SK-N-SH (cell line): ENCODE results near the gene C12orf50. TPM values are rescaled to one million over a fixed set of nuclear protein-coding genes. Genes with fewer than 3 reads are reported as not detected.
A peak's percentile ranks its signal among the peaks of the same experiment; 100 is the strongest.

Experiments
- CTCF ChIA-PET: fragments of 300-600, 350-600 bp; formaldehyde crosslinking; extraction: SDS; loops from one replicate; lab custom pipeline; 2021; lab: Yijun Ruan, JAX
- POLR2A ChIA-PET: fragments of 350-600 bp; sonication (Branson Sonifier 250); formaldehyde crosslinking; extraction: SDS; loops from one replicate; lab custom pipeline; 2020; ENCODE audit warnings: antibody characterized with exemption, inconsistent platforms; lab: Yijun Ruan, JAX
- DNase-seq: peaks from one replicate; pipeline ENCODE4 v3.0.0; 2012
- H2AFZ ChIP-seq: fragments of 200-600 bp; sonication (generic); 2 replicates; pipeline ENCODE4 v1.8.1; 2016; ENCODE audit warnings: antibody characterized with exemption, mild to moderate bottlenecking, low read depth
- H3F3A ChIP-seq: fragments of 200-600 bp; sonication (generic); replicated peaks from 2 replicates; pipeline ENCODE3; 2016; ENCODE audit warnings: antibody characterized with exemption, mild to moderate bottlenecking; ENCODE audit not compliant: insufficient read depth
- H3K27ac ChIP-seq, 2 experiments: fragments of 200-500 bp in 1 of 2; fragments of 200-600 bp in 1 of 2; sonication (Bioruptor generic) in 1 of 2; sonication (generic), shearing (Covaris generic) in 1 of 2; 2 replicates each; pipeline versions ENCODE4 v1.5.1 to v1.6.1; 2014 to 2016; ENCODE audit warnings: low read depth in 2 of 2, inconsistent platforms in 1 of 2, low read length in 1 of 2, mild to moderate bottlenecking in 1 of 2, mixed read lengths in 1 of 2
- H3K27me3 ChIP-seq: fragments of 200-600 bp; sonication (generic), shearing (Covaris generic); 2 replicates; pipeline ENCODE4 v1.6.1; 2016; ENCODE audit warnings: mixed run types; ENCODE audit not compliant: insufficient read depth
- H3K36me3 ChIP-seq, 2 experiments: fragments of 200-500 bp in 1 of 2; fragments of 200-600 bp in 1 of 2; sonication (Bioruptor generic) in 1 of 2; sonication (generic) in 1 of 2; replicated peaks in 1 of 2; 2 replicates each; pipeline versions ENCODE3 to v1.5.1; 2014 to 2016; ENCODE audit warnings: low read length in 1 of 2, mild to moderate bottlenecking in 1 of 2; ENCODE audit not compliant: insufficient read depth in 2 of 2, control insufficient read depth in 1 of 2
- H3K4me1 ChIP-seq, 2 experiments: fragments of 200-500 bp in 1 of 2; fragments of 200-600 bp in 1 of 2; sonication (Bioruptor generic) in 1 of 2; sonication (generic), shearing (Covaris generic) in 1 of 2; 2 replicates each; pipeline versions ENCODE4 v1.5.1 to v1.6.1; 2014 to 2016; ENCODE audit warnings: low read depth in 1 of 2, low read length in 1 of 2, mixed run types in 1 of 2; ENCODE audit not compliant: insufficient read depth in 2 of 2, control insufficient read depth in 1 of 2
- H3K4me2 ChIP-seq: fragments of 200-600 bp; sonication (generic), shearing (Covaris generic); 2 replicates; pipeline ENCODE4 v1.6.1; 2017; ENCODE audit warnings: mixed run types
- H3K4me3 ChIP-seq, 2 experiments: fragments of 200-500 bp in 1 of 2; fragments of 200-600 bp in 1 of 2; sonication (Bioruptor generic) in 1 of 2; sonication (generic), shearing (Covaris generic) in 1 of 2; 2 replicates each; pipeline versions ENCODE4 v1.5.1 to v1.8.1; 2014 to 2016; ENCODE audit warnings: low read depth in 2 of 2, inconsistent platforms in 1 of 2, low read length in 1 of 2, mild to moderate bottlenecking in 1 of 2, mixed read lengths in 1 of 2, moderate library complexity in 1 of 2
- H3K79me2 ChIP-seq: fragments of 200-600 bp; sonication (generic); 2 replicates; pipeline ENCODE4 v1.8.1; 2017; ENCODE audit warnings: mild to moderate bottlenecking; ENCODE audit not compliant: insufficient read depth
- H3K9ac ChIP-seq: fragments of 200-600 bp; sonication (generic); 2 replicates; pipeline ENCODE4 v1.6.1; 2017; ENCODE audit warnings: mixed run types
- H3K9me2 ChIP-seq: fragments of 200-600 bp; sonication (generic); 2 replicates; pipeline ENCODE4 v1.6.1; 2017; ENCODE audit warnings: mixed run types
- H3K9me3 ChIP-seq: fragments of 200-600 bp; sonication (generic); 2 replicates; pipeline ENCODE4 v1.6.1; 2017; ENCODE audit warnings: mixed run types, mild to moderate bottlenecking, moderate library complexity
- H4K20me1 ChIP-seq: fragments of 200-600 bp; sonication (generic); 2 replicates; pipeline ENCODE4 v1.6.1; 2017; ENCODE audit warnings: mild to moderate bottlenecking, mixed run types; ENCODE audit not compliant: insufficient read depth
- FOXJ3 ChIP-seq: sonication (generic); formaldehyde crosslinking; IDR thresholded peaks from 2 replicates; pipeline ENCODE4 v1.5.1; 2020; ENCODE audit warnings: mild to moderate bottlenecking, missing genetic modification reagents
- MXI1 ChIP-seq: IDR thresholded peaks from 2 replicates; pipeline ENCODE4 v1.6.1; 2012; ENCODE audit warnings: mild to moderate bottlenecking, low read depth, low read length, improper control_type of control experiment
- NFIC ChIP-seq: IDR thresholded peaks from 2 replicates; pipeline ENCODE4 v1.4.0; 2012; ENCODE audit warnings: borderline replicate concordance
- RCOR1 ChIP-seq: fragments of 150-350 bp; IDR thresholded peaks from 2 replicates; pipeline ENCODE4 v1.6.1; 2017; ENCODE audit warnings: antibody characterized with exemption, low read length
- RFX5 ChIP-seq: IDR thresholded peaks from 2 replicates; pipeline ENCODE4 v1.6.1; 2012; ENCODE audit warnings: mild to moderate bottlenecking, improper control_type of control experiment, low read length
- RXRA ChIP-seq: IDR thresholded peaks from 2 replicates; pipeline ENCODE4 v1.4.0; 2012; ENCODE audit warnings: low read depth, mild to moderate bottlenecking, borderline replicate concordance
- SMC3 ChIP-seq: IDR thresholded peaks from 2 replicates; pipeline ENCODE4 v1.6.1; 2012; ENCODE audit warnings: low read depth, low read length, improper control_type of control experiment
- WGBS: methylation state at CpG from one replicate; pipeline ENCODE4 v1.1.6; 2017; ENCODE audit warnings: low lambda C conversion rate; 5-methylcytosine and 5-hydroxymethylcytosine counted together
- polyA plus RNA-seq, 3 experiments: library from polyadenylated mRNA; depleted of rRNA; stranded (reverse); fragments of >200 nt; gene quantifications; 2 replicates each; pipeline ENCODE4 v1.2.3, GENCODE V29; 2012
- TF ChIP-seq, protein P1 (sequence below): IDR thresholded peaks from 2 replicates; pipeline ENCODE4 v1.4.0; 2012; ENCODE audit warnings: low read depth
- TF ChIP-seq, protein P2 (sequence below): fragments of 150-350 bp; IDR thresholded peaks from 2 replicates; pipeline ENCODE4 v1.6.1; 2016; ENCODE audit warnings: mild to moderate bottlenecking, low read depth, low read length
- TF ChIP-seq, protein P3 (sequence below): IDR thresholded peaks from 2 replicates; pipeline ENCODE4 v1.4.0; 2012; ENCODE audit warnings: low read depth, borderline replicate concordance
- TF ChIP-seq, protein P4 (sequence below): IDR thresholded peaks from 2 replicates; pipeline ENCODE4 v1.4.0; 2012; ENCODE audit warnings: low read depth, borderline replicate concordance
- TF ChIP-seq, protein P5 (sequence below): fragments of 200-600 bp; sonication (generic); IDR thresholded peaks from 2 replicates; pipeline ENCODE4 v1.6.1; 2017; ENCODE audit warnings: antibody characterized with exemption, mild to moderate bottlenecking, moderate library complexity
- TF ChIP-seq, protein P6 (sequence below): IDR thresholded peaks from 2 replicates; pipeline ENCODE4; 2012

Gene C12orf50
- polyA plus RNA-seq, 1 of the 3 experiments (the other 2 are of a cell fraction): 0.03 TPM

DNA sequence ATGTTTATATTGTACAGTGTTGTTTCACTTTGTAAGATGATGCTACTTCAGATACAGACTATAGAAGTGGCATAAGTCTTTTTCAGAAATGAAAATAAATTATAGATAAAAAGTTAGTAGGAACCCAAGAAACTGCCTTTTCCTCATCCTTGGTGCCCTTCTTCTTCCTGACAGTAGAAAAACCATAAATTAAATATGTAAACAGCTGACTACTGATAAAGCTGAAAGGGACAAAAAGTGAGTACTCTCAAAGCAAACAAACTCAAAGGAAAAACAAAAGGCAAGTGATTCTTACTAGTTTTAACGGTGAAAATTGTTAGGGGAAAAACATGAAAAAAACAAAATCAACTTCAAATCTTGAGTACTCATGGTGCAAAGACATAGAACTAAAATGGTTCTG is 8.6 kb upstream of the C12orf50 start:
- H3K79me2 ChIP-seq: peaks cover 71% of the 10 kb centered on the region
- no peaks in the 10 kb centered on the region for H4K20me1 ChIP-seq
- no peak overlapping the region for H2AFZ ChIP-seq
- no peaks in the 10 kb centered on the region for H3K9me2 ChIP-seq
- peaks cover 9 to 32% of the 10 kb centered on the region in 2 experiments for H3K36me3 ChIP-seq
- WGBS: 70% methylated on average over 1 of the region's 1 CpG
- no peak overlapping the region for H3K9ac ChIP-seq
- H3K4me2 ChIP-seq: peak overlapping the region; percentile 81; the same call in 1 of the 2 replicates
- ChIA-PET POLR2A (no interaction called here), CTCF (interaction anchor here (0.6 to 1.7 kb wide), 4 partner anchors 15 to 225 kb away, joined by 3 read pairs; no protein-coding TSS in a partner anchor)
- 0 out of 4 replicates have a peak overlapping the region, but pooled peaks of 1 of the 2 experiments have one; percentile 72 for H3K4me3 ChIP-seq
- no peaks in the 10 kb centered on the region for H3K27me3 ChIP-seq
- H3K27ac ChIP-seq: no peak overlapping the region; a peak in 1 of 4 replicates
- no peaks in the 10 kb centered on the region for H3K9me3 ChIP-seq
- no peaks in the 10 kb centered on the region for H3F3A ChIP-seq
- peaks cover 11 to 20% of the 10 kb centered on the region in 2 experiments; a peak in 3 of 4 replicates for H3K4me1 ChIP-seq
- DNase-seq: no peak
- TF ChIP-seq RXRA: no peak
- TF ChIP-seq, all 33 proteins: peak for 0

DNA sequence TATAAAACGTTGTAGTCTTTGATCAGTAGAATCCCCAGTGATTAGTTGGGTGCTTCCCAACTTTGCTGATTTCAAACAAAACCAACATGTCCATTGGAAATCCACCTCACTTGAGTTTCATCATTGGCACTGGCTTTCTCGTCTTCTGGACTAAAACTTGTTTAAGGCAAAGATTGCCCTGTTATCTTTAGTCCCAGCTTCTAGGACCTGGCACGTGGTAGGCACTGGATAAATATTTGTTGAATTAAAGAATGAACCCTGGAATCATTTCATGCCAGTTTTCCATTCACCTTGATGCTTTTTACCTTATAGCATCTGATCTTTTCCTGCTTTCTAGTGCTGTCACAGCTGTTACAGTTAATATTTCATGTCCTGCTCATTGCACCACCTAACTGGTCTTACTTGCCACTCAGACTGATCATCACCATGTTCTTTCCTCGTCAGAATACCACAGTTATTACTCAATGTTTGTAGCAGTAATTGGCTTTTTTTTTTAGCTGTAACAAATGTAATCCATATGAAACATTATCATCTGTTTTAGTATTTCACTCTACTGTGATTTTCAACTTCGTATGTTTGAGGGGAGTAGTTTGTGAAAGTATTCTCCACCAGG is 7.3 kb upstream of the C12orf50 start:
- peak overlapping the region; percentile 69; the same call in 1 of the 2 replicates for H3K9ac ChIP-seq
- peaks cover 5 to 21% of the 10 kb centered on the region in 2 experiments for H3K36me3 ChIP-seq
- H3K27me3 ChIP-seq: no peaks in the 10 kb centered on the region
- 23% methylated on average over 5 of the region's 5 CpGs for WGBS
- ChIA-PET CTCF (interaction anchor here (1.7 to 2.2 kb wide), 2 partner anchors 12 to 32 kb away, joined by 3 to 6 read pairs; no protein-coding TSS in a partner anchor), POLR2A (no interaction called here)
- peak overlapping the region; percentile 72 to 73 for H3K4me3 ChIP-seq
- peak overlapping the region; percentile 81 for H3K4me2 ChIP-seq
- H3K79me2 ChIP-seq: peaks cover 59% of the 10 kb centered on the region
- no peak for DNase-seq
- peaks cover 11 to 16% of the 10 kb centered on the region in 2 experiments; a peak in 3 of 4 replicates for H3K4me1 ChIP-seq
- TF ChIP-seq RCOR1: no peak
- TF ChIP-seq, protein P1, sequence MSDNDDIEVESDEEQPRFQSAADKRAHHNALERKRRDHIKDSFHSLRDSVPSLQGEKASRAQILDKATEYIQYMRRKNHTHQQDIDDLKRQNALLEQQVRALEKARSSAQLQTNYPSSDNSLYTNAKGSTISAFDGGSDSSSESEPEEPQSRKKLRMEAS: 0 out of 2 replicates have a peak, but pooled peaks have one; percentile 50
- TF ChIP-seq, protein P2, sequence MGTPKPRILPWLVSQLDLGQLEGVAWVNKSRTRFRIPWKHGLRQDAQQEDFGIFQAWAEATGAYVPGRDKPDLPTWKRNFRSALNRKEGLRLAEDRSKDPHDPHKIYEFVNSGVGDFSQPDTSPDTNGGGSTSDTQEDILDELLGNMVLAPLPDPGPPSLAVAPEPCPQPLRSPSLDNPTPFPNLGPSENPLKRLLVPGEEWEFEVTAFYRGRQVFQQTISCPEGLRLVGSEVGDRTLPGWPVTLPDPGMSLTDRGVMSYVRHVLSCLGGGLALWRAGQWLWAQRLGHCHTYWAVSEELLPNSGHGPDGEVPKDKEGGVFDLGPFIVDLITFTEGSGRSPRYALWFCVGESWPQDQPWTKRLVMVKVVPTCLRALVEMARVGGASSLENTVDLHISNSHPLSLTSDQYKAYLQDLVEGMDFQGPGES: no peak
- TF ChIP-seq NFIC: no peak
- TF ChIP-seq, protein P3, sequence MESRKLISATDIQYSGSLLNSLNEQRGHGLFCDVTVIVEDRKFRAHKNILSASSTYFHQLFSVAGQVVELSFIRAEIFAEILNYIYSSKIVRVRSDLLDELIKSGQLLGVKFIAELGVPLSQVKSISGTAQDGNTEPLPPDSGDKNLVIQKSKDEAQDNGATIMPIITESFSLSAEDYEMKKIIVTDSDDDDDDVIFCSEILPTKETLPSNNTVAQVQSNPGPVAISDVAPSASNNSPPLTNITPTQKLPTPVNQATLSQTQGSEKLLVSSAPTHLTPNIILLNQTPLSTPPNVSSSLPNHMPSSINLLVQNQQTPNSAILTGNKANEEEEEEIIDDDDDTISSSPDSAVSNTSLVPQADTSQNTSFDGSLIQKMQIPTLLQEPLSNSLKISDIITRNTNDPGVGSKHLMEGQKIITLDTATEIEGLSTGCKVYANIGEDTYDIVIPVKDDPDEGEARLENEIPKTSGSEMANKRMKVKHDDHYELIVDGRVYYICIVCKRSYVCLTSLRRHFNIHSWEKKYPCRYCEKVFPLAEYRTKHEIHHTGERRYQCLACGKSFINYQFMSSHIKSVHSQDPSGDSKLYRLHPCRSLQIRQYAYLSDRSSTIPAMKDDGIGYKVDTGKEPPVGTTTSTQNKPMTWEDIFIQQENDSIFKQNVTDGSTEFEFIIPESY: no peak
- no peak for TF ChIP-seq FOXJ3 (CRISPR knock-in tag)
- TF ChIP-seq, protein P4, sequence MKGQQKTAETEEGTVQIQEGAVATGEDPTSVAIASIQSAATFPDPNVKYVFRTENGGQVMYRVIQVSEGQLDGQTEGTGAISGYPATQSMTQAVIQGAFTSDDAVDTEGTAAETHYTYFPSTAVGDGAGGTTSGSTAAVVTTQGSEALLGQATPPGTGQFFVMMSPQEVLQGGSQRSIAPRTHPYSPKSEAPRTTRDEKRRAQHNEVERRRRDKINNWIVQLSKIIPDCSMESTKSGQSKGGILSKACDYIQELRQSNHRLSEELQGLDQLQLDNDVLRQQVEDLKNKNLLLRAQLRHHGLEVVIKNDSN: no peak
- no peak for TF ChIP-seq RXRA
- TF ChIP-seq, protein P5, sequence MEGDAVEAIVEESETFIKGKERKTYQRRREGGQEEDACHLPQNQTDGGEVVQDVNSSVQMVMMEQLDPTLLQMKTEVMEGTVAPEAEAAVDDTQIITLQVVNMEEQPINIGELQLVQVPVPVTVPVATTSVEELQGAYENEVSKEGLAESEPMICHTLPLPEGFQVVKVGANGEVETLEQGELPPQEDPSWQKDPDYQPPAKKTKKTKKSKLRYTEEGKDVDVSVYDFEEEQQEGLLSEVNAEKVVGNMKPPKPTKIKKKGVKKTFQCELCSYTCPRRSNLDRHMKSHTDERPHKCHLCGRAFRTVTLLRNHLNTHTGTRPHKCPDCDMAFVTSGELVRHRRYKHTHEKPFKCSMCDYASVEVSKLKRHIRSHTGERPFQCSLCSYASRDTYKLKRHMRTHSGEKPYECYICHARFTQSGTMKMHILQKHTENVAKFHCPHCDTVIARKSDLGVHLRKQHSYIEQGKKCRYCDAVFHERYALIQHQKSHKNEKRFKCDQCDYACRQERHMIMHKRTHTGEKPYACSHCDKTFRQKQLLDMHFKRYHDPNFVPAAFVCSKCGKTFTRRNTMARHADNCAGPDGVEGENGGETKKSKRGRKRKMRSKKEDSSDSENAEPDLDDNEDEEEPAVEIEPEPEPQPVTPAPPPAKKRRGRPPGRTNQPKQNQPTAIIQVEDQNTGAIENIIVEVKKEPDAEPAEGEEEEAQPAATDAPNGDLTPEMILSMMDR: no peak
- TF ChIP-seq MXI1: peak; percentile 54; the same call in 1 of the 2 replicates
- no peak for TF ChIP-seq RFX5
- TF ChIP-seq SMC3: no peak
- TF ChIP-seq, protein P6, sequence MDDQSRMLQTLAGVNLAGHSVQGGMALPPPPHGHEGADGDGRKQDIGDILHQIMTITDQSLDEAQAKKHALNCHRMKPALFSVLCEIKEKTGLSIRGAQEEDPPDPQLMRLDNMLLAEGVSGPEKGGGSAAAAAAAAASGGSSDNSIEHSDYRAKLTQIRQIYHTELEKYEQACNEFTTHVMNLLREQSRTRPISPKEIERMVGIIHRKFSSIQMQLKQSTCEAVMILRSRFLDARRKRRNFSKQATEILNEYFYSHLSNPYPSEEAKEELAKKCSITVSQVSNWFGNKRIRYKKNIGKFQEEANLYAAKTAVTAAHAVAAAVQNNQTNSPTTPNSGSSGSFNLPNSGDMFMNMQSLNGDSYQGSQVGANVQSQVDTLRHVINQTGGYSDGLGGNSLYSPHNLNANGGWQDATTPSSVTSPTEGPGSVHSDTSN: peak; percentile 40; the same call in 1 of the 2 replicates
- H3F3A ChIP-seq: no peaks in the 10 kb centered on the region
- H4K20me1 ChIP-seq: no peaks in the 10 kb centered on the region
- peak overlapping the region; percentile 33; the same call in 1 of the 2 replicates for H2AFZ ChIP-seq
- peak overlapping the region in 1 of 2 experiments; percentile 56; a peak in 1 of 4 replicates for H3K27ac ChIP-seq
- no peaks in the 10 kb centered on the region for H3K9me2 ChIP-seq
- no peaks in the 10 kb centered on the region for H3K9me3 ChIP-seq
